Activated T-helper 1 cell treated with anti-CD3 and anti-CD28 coated beads, Interleukin-12 subunit alpha, Interleukin-12 subunit beta, Interleukin-2, Interleukin-4 antibody, amounts not matched to agents 30 ng/mL and 10 ng/mL and 1 ng/mL, durations not matched to agents 14 hours and 24 hours and 36 hours (primary cell): Measurements from ENCODE around the gene DBH. TPM values are rescaled to one million over a fixed set of nuclear protein-coding genes. Genes with fewer than 3 reads are reported as not detected.

Source experiments
- DNase-seq: peaks from one replicate; pipeline ENCODE4 v3.0.0; 2021; ENCODE audit warnings: low spot score
- H3K27ac Mint-ChIP-seq: one replicate; pipeline ENCODE4 v1.8.0; 2021; ENCODE audit warnings: mild to moderate bottlenecking, mixed read lengths
- H3K27me3 Mint-ChIP-seq: one replicate; pipeline ENCODE4 v1.8.0; 2022; ENCODE audit warnings: mild to moderate bottlenecking, moderate library complexity, mixed read lengths; ENCODE audit not compliant: insufficient read depth
- H3K36me3 Mint-ChIP-seq: one replicate; pipeline ENCODE4 v1.8.0; 2021; ENCODE audit warnings: low read depth, mixed read lengths
- H3K4me1 Mint-ChIP-seq: one replicate; pipeline ENCODE4 v1.8.0; 2021; ENCODE audit warnings: low read depth, mixed read lengths
- H3K4me3 Mint-ChIP-seq: one replicate; pipeline ENCODE4 v1.8.0; 2021; ENCODE audit warnings: mild to moderate bottlenecking, moderate library complexity, mixed read lengths
- H3K9me3 Mint-ChIP-seq: one replicate; pipeline ENCODE4 v1.8.0; 2021; ENCODE audit warnings: mixed read lengths
- intact Hi-C: fragments of 100-400 bp; cut with micrococcal nuclease; formaldehyde crosslinking; loops from one replicate; pipeline ENCODE4 v1.15.1; 2024
- total RNA-seq: library from RNA; stranded (reverse); gene quantifications from 2 replicates; pipeline ENCODE4 v1.2.3, GENCODE V29; 2022

DBH gene
- total RNA-seq, 1 donor from 2014 or later, result not detected

GRCh38 chr9:133703591-133704399, 67.6 kb downstream of the DBH start:
- no peak for DNase-seq
- Mint-ChIP-seq H3K9me3 (no peaks in the 10 kb centered on the region), H3K4me3 (no peak overlapping the region), H3K4me1 (peaks cover 27% of the 10 kb centered on the region), H3K27ac (no peak overlapping the region), H3K36me3 (no peaks in the 10 kb centered on the region), H3K27me3 (peaks cover 11% of the 10 kb centered on the region)
- intact Hi-C loops, result loop anchor here (2.0 kb wide), 1 partner anchor 21 kb away; no protein-coding TSS in a partner anchor

- Mint-ChIP-seq H3K27me3 (peaks cover 10% of the 10 kb centered on the region), H3K4me3 (no peak overlapping the region), H3K9me3 (no peaks in the 10 kb centered on the region), H3K27ac (no peak overlapping the region), H3K4me1 (peaks cover 24% of the 10 kb centered on the region), H3K36me3 (no peaks in the 10 kb centered on the region)
- intact Hi-C loops, result no loop called here
- DNase-seq, result no peak
These were observed 68.6 kb downstream of the DBH start for GRCh38 chr9:133704711-133705181.

- H3K27me3 Mint-ChIP-seq, result peaks cover 8% of the 10 kb centered on the region
- no peak overlapping the region for H3K27ac Mint-ChIP-seq
- H3K36me3 Mint-ChIP-seq, result no peaks in the 10 kb centered on the region
- DNase-seq, result no peak
- intact Hi-C loops, result no loop called here
- H3K4me3 Mint-ChIP-seq, result no peak overlapping the region
- peaks cover 18% of the 10 kb centered on the region for H3K4me1 Mint-ChIP-seq
- no peaks in the 10 kb centered on the region for H3K9me3 Mint-ChIP-seq
These were observed 69.4 kb downstream of the DBH start for GRCh38 chr9:133705576-133705975.

GRCh38 chr9:133706307-133707050, 70.3 kb downstream of the DBH start:
- Mint-ChIP-seq H3K27ac (no peak overlapping the region), H3K27me3 (peaks cover 8% of the 10 kb centered on the region), H3K9me3 (no peaks in the 10 kb centered on the region), H3K36me3 (no peaks in the 10 kb centered on the region), H3K4me3 (no peak overlapping the region), H3K4me1 (peaks cover 9% of the 10 kb centered on the region)
- DNase-seq, result no peak
- intact Hi-C loops, result no loop called here

GRCh38 chr9:133707065-133707762, 71.1 kb downstream of the DBH start:
- Mint-ChIP-seq H3K36me3 (no peaks in the 10 kb centered on the region), H3K27ac (no peak overlapping the region), H3K27me3 (peaks cover 5% of the 10 kb centered on the region), H3K9me3 (no peaks in the 10 kb centered on the region), H3K4me1 (peaks cover 5% of the 10 kb centered on the region), H3K4me3 (no peak overlapping the region)
- DNase-seq, result no peak
- intact Hi-C loops, result no loop called here

GRCh38 chr9:133707763-133708245, 71.6 kb downstream of the DBH start:
- Mint-ChIP-seq H3K4me3 (no peak overlapping the region), H3K27me3 (peaks cover 5% of the 10 kb centered on the region), H3K27ac (no peak overlapping the region), H3K36me3 (no peaks in the 10 kb centered on the region), H3K9me3 (no peaks in the 10 kb centered on the region), H3K4me1 (peaks cover 5% of the 10 kb centered on the region)
- intact Hi-C loops, result no loop called here
- no peak for DNase-seq

- no peak overlapping the region for H3K27ac Mint-ChIP-seq
- H3K9me3 Mint-ChIP-seq, result no peaks in the 10 kb centered on the region
- DNase-seq, result no peak
- H3K4me3 Mint-ChIP-seq, result no peak overlapping the region
- H3K36me3 Mint-ChIP-seq, result no peaks in the 10 kb centered on the region
- peaks cover 5% of the 10 kb centered on the region for H3K4me1 Mint-ChIP-seq
- intact Hi-C loops, result no loop called here
- H3K27me3 Mint-ChIP-seq, result peaks cover 5% of the 10 kb centered on the region
These were observed 72.3 kb downstream of the DBH start for GRCh38 chr9:133708246-133709014.

Other genes with a start within 250 kb of the DBH start
- gene REXO4, start 218.4 kb upstream of the DBH start, total RNA-seq, result 42.5 and 43.8 TPM in 2 replicates
- 1.2 and 1.7 TPM in 2 replicates for gene ADAMTS13, start 214.0 kb upstream of the DBH start, total RNA-seq
- gene CACFD1, start 176.4 kb upstream of the DBH start, total RNA-seq, result 1.0 and 1.1 TPM in 2 replicates
- 4.1 and 4.6 TPM in 2 replicates for gene SLC2A6, start 157.3 kb upstream of the DBH start, total RNA-seq
- not detected in 2 replicates for gene MYMK, start 111.4 kb upstream of the DBH start, total RNA-seq
- gene ADAMTSL2, start 101.7 kb upstream of the DBH start, total RNA-seq, result not detected in 2 replicates
- gene FAM163B, start 27.0 kb upstream of the DBH start, total RNA-seq, result not detected in 2 replicates
- gene SARDH, start 102.0 kb downstream of the DBH start, total RNA-seq, result 0.51 and 0.60 TPM in 2 replicates